GM18858 (cell line): ENCODE measurements around the gene ATG4B.

Experiments
- ATAC-seq: cut with Tn5 transposase; IDR thresholded peaks from one replicate; pipeline ENCODE4 v1.9.1; 2021; ENCODE audit not compliant: unreplicated experiment

The ATG4B gene

GRCh38 chr2:241680827-241681599, 43.5 kb downstream of the ATG4B start:
- ATAC-seq, result no peak

DNA sequence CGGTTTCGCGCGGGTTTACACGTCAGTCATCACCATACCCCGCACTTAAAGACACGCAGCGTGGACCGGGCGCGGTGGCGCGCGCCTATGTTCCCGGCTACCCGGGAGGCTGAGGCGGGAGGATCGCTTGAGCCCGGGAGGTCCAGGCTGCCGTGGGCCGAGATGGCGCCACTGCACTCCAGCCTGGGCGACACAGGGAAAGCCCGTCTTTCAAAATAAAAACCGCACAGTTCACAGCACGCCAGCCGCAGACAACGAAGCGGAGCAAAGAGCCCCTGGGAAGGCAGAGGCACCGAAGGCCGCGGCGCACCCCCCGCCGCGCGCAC, 48.8 kb downstream of the ATG4B start:
- peak; percentile 10 for ATAC-seq

- ATAC-seq, result peak; percentile 84
Measured at GRCh38 chr2:241686650-241687425, 49.3 kb downstream of the ATG4B start, which contains the start of gene DTYMK. Gene DTYMK, minus strand, starts transcription at chr2:241686815. Its CDS starts 32 bp downstream, at chr2:241686783.

DNA sequence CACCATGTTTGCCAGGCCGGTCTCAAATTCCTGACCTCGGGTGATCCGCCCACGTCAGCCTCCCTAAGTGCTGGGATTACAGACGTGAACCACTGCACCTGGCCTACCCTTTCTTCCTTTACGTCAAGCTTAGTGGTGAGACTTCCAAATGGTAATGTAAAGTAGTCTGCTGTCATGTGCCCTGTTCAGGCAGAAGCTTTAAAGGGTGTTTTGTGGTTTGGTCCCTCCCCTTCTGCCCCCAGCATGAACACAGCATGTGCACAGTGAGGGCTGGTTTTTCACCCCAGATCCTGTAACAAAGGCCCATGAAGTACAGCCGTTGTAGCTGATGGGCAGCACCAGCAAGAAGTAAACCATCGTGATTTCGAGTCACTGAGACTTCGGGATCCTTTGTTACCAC, 51.8 kb downstream of the ATG4B start:
- ATAC-seq, result no peak

GRCh38 chr2:241690202-241690717, 52.8 kb downstream of the ATG4B start:
- no peak for ATAC-seq

- no peak for ATAC-seq
Measured at GRCh38 chr2:241692448-241692847, 55.0 kb downstream of the ATG4B start.

DNA sequence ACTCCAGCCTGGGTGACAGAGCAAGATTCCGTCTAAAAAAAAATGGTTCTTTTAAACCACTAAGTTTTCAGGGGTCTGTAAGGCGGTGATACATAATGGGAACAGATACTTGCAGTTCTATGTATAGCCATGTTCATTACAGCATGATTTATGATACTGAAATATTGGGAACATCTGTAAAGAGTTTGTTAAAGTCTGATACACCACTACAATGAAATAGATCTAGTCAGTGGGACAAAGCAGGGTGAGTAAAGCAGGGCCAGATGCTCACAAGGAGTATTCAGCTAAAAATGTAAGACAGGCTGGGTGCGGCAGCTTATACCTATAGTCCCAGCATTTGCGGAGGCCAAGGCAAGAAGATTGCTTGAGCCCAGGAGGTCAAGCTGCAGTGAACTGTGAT, 58.2 kb downstream of the ATG4B start:
- ATAC-seq, result no peak

GRCh38 chr2:241701149-241701398, 63.6 kb downstream of the ATG4B start:
- ATAC-seq, result no peak

GRCh38 chr2:241701399-241702154, 64.1 kb downstream of the ATG4B start, which contains the start of gene ING5:
Gene ING5, plus strand, starts transcription at chr2:241702039. Its CDS starts 27 bp downstream, at chr2:241702066.
- ATAC-seq, result peak; percentile 31

DNA sequence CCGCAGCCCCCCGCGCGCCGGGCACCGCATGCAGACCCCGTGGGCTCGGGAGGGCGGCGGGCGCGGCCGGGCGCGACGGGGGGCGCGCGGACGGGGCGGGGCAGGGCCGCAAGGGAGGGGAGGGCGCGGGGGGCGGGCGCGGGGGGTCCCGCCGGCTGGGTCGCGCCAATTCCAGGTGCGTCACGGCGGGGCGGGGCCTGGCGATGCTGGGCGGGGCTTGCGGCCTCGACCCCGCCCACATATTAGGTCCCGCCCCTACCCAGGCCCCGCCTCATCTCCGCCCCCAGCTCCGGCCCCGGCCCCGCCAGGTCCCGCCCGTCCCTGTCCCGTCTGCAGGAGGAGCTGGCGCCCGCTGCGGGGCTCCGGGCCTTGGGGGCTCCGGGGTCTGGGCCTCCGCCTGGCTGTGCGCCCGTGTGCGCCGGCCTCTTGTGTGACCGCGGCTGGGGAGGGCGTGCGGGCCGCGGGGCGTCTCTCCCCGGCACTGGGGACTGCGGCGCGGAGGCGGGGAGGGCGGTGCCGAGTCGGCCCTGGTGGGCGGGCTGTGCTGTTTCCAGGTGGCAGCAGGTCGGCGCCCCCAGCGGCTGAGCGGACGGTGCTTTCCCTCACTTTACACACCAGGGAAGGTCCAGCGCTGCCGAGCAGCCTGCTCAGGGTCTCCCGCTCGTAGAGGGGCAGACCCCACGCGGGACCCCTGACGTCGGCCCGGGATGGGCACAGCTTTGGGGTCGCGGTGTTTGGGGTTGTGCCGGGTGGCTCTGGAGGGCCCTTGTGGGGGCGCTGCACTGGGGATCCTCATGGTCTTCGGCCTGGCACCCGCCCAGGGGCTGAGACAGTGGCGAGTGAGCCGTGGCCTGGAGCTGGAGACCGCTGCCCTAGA, 64.9 kb downstream of the ATG4B start:
- peak; percentile 64 for ATAC-seq

GRCh38 chr2:241703032-241703604, 65.6 kb downstream of the ATG4B start:
- ATAC-seq, result no peak

DNA sequence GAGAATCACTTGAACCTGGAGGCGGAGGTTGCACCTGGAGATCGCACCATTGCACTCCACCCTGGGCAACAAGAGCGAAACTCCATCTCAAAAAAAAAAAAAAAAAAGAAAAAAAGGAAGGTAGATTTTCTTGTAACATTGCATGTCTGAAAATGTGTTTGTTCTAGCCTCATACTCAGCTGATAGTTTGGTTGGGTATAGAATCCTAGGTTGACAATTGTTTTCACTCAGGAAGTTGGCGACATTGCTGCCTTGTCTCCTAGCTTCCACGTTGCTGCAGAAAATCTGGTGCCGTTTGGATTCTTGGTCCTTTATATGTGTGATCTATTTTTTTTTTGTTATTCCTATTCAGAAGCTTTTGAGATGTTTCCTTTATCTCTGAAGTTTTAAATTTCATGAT, 69.0 kb downstream of the ATG4B start:
- ATAC-seq, result no peak

GRCh38 chr2:241708879-241709278, 71.4 kb downstream of the ATG4B start:
- ATAC-seq, result no peak

DNA sequence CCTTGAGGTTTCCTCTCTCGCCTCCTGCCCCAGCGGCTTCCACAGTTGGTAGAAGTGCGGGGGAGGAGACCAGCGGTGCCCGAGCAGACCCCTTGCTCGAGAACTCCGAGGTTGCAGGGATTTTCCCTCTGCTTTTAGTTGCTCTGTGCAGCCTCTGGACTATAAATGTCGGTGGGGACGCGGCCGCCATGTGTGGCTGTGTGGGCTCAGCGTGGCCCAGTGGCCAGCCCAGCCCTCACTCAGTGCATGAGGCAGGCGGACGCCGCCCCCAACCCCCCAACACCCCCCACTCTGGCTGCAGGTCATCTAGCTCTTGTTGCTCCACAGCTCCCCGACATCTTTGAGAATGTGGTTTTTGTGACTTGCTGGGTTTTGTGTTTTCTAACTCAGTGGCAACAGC, 81.6 kb downstream of the ATG4B start:
- ATAC-seq, result no peak

- no peak for ATAC-seq
Measured at GRCh38 chr2:241720099-241720498, 82.6 kb downstream of the ATG4B start.

GRCh38 chr2:241720560-241720959, 83.1 kb downstream of the ATG4B start:
- no peak for ATAC-seq

GRCh38 chr2:241721852-241722251, 84.4 kb downstream of the ATG4B start:
- no peak for ATAC-seq

DNA sequence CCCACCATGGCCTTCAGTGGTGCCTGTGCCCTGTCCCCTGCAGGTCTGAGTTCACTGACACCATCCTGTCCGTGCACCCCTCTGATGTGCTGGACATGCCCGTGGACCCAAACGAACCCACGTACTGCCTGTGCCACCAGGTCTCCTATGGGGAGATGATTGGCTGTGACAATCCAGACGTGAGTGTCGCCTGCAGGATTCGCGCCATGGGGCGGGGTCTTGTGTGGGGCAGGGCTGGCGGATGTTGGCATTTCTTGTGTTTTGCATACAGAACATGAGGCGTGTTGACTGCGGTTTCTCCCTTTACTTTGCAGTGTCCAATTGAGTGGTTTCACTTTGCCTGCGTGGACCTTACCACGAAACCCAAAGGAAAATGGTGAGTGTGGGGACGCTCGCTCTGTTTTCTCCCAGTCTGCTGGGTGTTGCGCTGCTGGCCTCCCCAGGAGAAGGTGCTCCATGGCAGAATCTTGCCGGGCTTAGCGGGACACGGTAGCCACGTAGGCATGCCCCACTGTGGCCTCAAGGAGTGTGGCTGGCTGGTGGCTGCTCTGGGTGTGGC, 85.5 kb downstream of the ATG4B start:
- no peak for ATAC-seq
